H1 (cell line): ENCODE measurements around the gene CCBE1. TPM values are rescaled to one million over a fixed set of nuclear protein-coding genes. Genes with fewer than 3 reads are reported as not detected.

ENCODE experiments used
- CTCF ChIA-PET: fragments of 300-600 bp; sonication (Branson Sonifier 250); formaldehyde crosslinking; loops from one replicate; lab custom pipeline; 2021; ENCODE audit not compliant: partially characterized antibody; lab: Charles Lee
- POLR2A ChIA-PET: fragments of 300-600 bp; sonication (Branson Sonifier 250); formaldehyde crosslinking; loops from one replicate; lab custom pipeline; 2021; ENCODE audit warnings: inconsistent platforms; ENCODE audit not compliant: partially characterized antibody; lab: Charles Lee
- DNase-seq, 2 experiments: peaks; one replicate each; pipeline versions ENCODE4 v3.0.0 to v3.0.0-alpha.2; 2010 to 2022; ENCODE audit warnings: low spot score in 2 of 2, low read depth in 1 of 2, mixed read lengths in 1 of 2
- FAIRE-seq: peaks from 2 replicates; lab custom pipeline; 2011; peaks lifted over from hg19 to GRCh38; lab: Jason Lieb, UNC
- H2AFZ ChIP-seq: 2 replicates; pipeline ENCODE4 v1.8.1; 2012; ENCODE audit warnings: low read length, inconsistent platforms
- H2AK5ac ChIP-seq: 2 replicates; pipeline ENCODE4 v1.6.1; 2013; ENCODE audit warnings: low read depth, low read length
- H2BK120ac ChIP-seq: replicated peaks from 2 replicates; pipeline ENCODE3; 2013; ENCODE audit warnings: low read depth, low read length, inconsistent platforms
- H2BK12ac ChIP-seq: 2 replicates; pipeline ENCODE4 v1.6.1; 2013; ENCODE audit warnings: low read depth, low read length
- H2BK15ac ChIP-seq: 2 replicates; pipeline ENCODE4 v1.6.1; 2013; ENCODE audit warnings: low read length
- H2BK20ac ChIP-seq: 2 replicates; pipeline ENCODE4 v1.6.1; 2013; ENCODE audit warnings: low read length
- H2BK5ac ChIP-seq: 2 replicates; pipeline ENCODE4 v1.6.1; 2013; ENCODE audit warnings: low read depth, low read length
- H3K14ac ChIP-seq: 2 replicates; pipeline ENCODE4 v1.6.1; 2013; ENCODE audit warnings: inconsistent platforms; ENCODE audit not compliant: insufficient read length
- H3K18ac ChIP-seq: 2 replicates; pipeline ENCODE4 v1.6.1; 2013; ENCODE audit warnings: low read length; ENCODE audit errors: extremely low read depth
- H3K23ac ChIP-seq: 2 replicates; pipeline ENCODE4 v1.6.1; 2013; ENCODE audit warnings: inconsistent platforms; ENCODE audit not compliant: insufficient read length
- H3K23me2 ChIP-seq: 2 replicates; pipeline ENCODE4 v1.6.1; 2013; ENCODE audit warnings: low read depth, low read length
- H3K27ac ChIP-seq: 2 replicates; pipeline ENCODE4 v1.6.1; 2011; ENCODE audit warnings: low read depth, low read length, inconsistent platforms
- H3K27me3 ChIP-seq, 4 experiments: replicated peaks in 1 of 4; 1 replicate in 1 of 4; 2 replicates in 3 of 4; pipeline versions ENCODE4 v1.6.1 to v1.8.1; 2011 to 2013; ENCODE audit warnings: low read length in 3 of 4, mild to moderate bottlenecking in 3 of 4, inconsistent platforms in 2 of 4, mixed read lengths in 2 of 4, moderate library complexity in 1 of 4; ENCODE audit not compliant: control insufficient read depth in 3 of 4, insufficient read depth in 3 of 4; ENCODE audit errors: extremely low read depth in 1 of 4
- H3K36me3 ChIP-seq, 4 experiments: 2 replicates each; pipeline versions ENCODE4 v1.6.1 to v1.8.1; 2011 to 2013; ENCODE audit warnings: mild to moderate bottlenecking in 4 of 4, low read length in 3 of 4, moderate library complexity in 2 of 4, control low read depth in 1 of 4, inconsistent platforms in 1 of 4; ENCODE audit not compliant: insufficient read depth in 4 of 4, control insufficient read depth in 2 of 4
- H3K4ac ChIP-seq: replicated peaks from 2 replicates; pipeline ENCODE3; 2013; ENCODE audit warnings: low read length, low read depth, mixed read lengths, inconsistent platforms; ENCODE audit not compliant: insufficient read length
- H3K4me1 ChIP-seq, 4 experiments: replicated peaks in 1 of 4; 1 replicate in 1 of 4; 2 replicates in 3 of 4; pipeline versions ENCODE4 v1.6.1 to v1.8.1; 2011 to 2013; ENCODE audit warnings: low read length in 3 of 4, inconsistent platforms in 2 of 4, mixed read lengths in 1 of 4; ENCODE audit not compliant: insufficient read depth in 4 of 4, control insufficient read depth in 3 of 4
- H3K4me2 ChIP-seq, 2 experiments: 2 replicates each; pipeline versions ENCODE4 v1.6.1 to v1.8.1; 2011 to 2013; ENCODE audit warnings: low read depth in 2 of 2, low read length in 2 of 2, control low read depth in 1 of 2, inconsistent platforms in 1 of 2, mild to moderate bottlenecking in 1 of 2; ENCODE audit not compliant: insufficient read depth in 1 of 2
- H3K4me3 ChIP-seq, 4 experiments: fragments of 200-600, 300-600 bp in 1 of 4; sonication (generic), shearing (Covaris generic), sonication (Bioruptor Twin) in 1 of 4; 2 replicates each; pipeline versions ENCODE4 v1.5.1 to v1.8.1; 2011 to 2016; ENCODE audit warnings: low read length in 4 of 4, low read depth in 3 of 4, control low read depth in 2 of 4, inconsistent platforms in 2 of 4, mild to moderate bottlenecking in 2 of 4, mixed read lengths in 1 of 4, moderate library complexity in 1 of 4; ENCODE audit not compliant: insufficient read depth in 2 of 4; ENCODE audit errors: extremely low read depth in 1 of 4
- H3K56ac ChIP-seq: replicated peaks from 2 replicates; pipeline ENCODE3; 2013; ENCODE audit warnings: low read depth, mild to moderate bottlenecking, mixed read lengths, low read length, inconsistent platforms; ENCODE audit not compliant: insufficient read length
- H3K79me1 ChIP-seq: 2 replicates; pipeline ENCODE4 v1.6.1; 2013; ENCODE audit warnings: low read depth, low read length, control low read depth
- H3K79me2 ChIP-seq, 2 experiments: 2 replicates each; pipeline versions ENCODE4 v1.6.1 to v1.8.1; 2012 to 2013; ENCODE audit warnings: low read length in 2 of 2, mild to moderate bottlenecking in 2 of 2, inconsistent platforms in 1 of 2; ENCODE audit not compliant: insufficient read depth in 2 of 2, control insufficient read depth in 1 of 2
- H3K9ac ChIP-seq, 4 experiments: replicated peaks in 1 of 4; 1 replicate in 1 of 4; 2 replicates in 3 of 4; pipeline versions ENCODE4 v1.6.1 to v1.8.1; 2011 to 2013; ENCODE audit warnings: low read depth in 3 of 4, low read length in 3 of 4, control low read depth in 2 of 4, mild to moderate bottlenecking in 2 of 4, moderate library complexity in 2 of 4, inconsistent platforms in 1 of 4; ENCODE audit errors: extremely low read depth in 1 of 4
- H3K9me3 ChIP-seq, 2 experiments: 2 replicates each; pipeline versions ENCODE4 v1.6.1 to v1.8.1; 2012 to 2013; ENCODE audit warnings: mild to moderate bottlenecking in 2 of 2, moderate library complexity in 2 of 2, control low read depth in 1 of 2, inconsistent platforms in 1 of 2, low read depth in 1 of 2, low read length in 1 of 2, mixed read lengths in 1 of 2; ENCODE audit not compliant: insufficient read depth in 2 of 2
- H4K20me1 ChIP-seq, 2 experiments: replicated peaks in 1 of 2; 2 replicates each; pipeline versions ENCODE3 to v1.8.1; 2011 to 2013; ENCODE audit warnings: inconsistent platforms in 2 of 2, low read length in 2 of 2, mild to moderate bottlenecking in 1 of 2; ENCODE audit not compliant: insufficient read depth in 2 of 2, control insufficient read depth in 1 of 2
- H4K5ac ChIP-seq: 2 replicates; pipeline ENCODE4 v1.6.1; 2013; ENCODE audit warnings: low read length, low read depth, mixed read lengths, inconsistent platforms; ENCODE audit not compliant: insufficient read length
- H4K8ac ChIP-seq: 2 replicates; pipeline ENCODE4 v1.8.0; 2013; ENCODE audit warnings: mild to moderate bottlenecking, moderate library complexity, low read length, inconsistent platforms; ENCODE audit not compliant: insufficient read depth; ENCODE audit errors: extremely low read depth
- H4K91ac ChIP-seq: replicated peaks from 2 replicates; pipeline ENCODE3; 2013; ENCODE audit warnings: low read length, mixed read lengths, inconsistent platforms; ENCODE audit not compliant: insufficient read length
- BCL11A ChIP-seq, 2 experiments: IDR thresholded peaks; one replicate each; pipeline ENCODE4 v1.6.1; 2011; ENCODE audit warnings: low read depth in 2 of 2, low read length in 2 of 2, mild to moderate bottlenecking in 2 of 2
- KDM5A ChIP-seq: fragments of 200-600 bp; IDR thresholded peaks from 2 replicates; pipeline ENCODE4 v1.7.1; 2012; ENCODE audit warnings: mild to moderate bottlenecking, low read length, inconsistent platforms, mixed read lengths
- NANOG ChIP-seq: IDR thresholded peaks from 2 replicates; pipeline ENCODE4 v1.6.1; 2011; ENCODE audit warnings: low read length, low read depth, mild to moderate bottlenecking, inconsistent platforms; ENCODE audit not compliant: insufficient read depth, poor library complexity, severe bottlenecking
- PHF8 ChIP-seq: fragments of 200-600 bp; sonication (generic); conservative IDR thresholded peaks from 2 replicates; pipeline ENCODE4 v1.7.1; 2012; ENCODE audit warnings: low read depth, mild to moderate bottlenecking, inconsistent platforms, low read length, moderate library complexity
- POLR2AphosphoS5 ChIP-seq: IDR thresholded peaks from 2 replicates; pipeline ENCODE4 v1.6.1; 2011; ENCODE audit warnings: low read depth, low read length
- RBBP5 ChIP-seq: IDR thresholded peaks from 2 replicates; pipeline ENCODE4 v1.7.1; 2012; ENCODE audit warnings: low read depth, mild to moderate bottlenecking, inconsistent platforms, low read length, moderate library complexity, borderline replicate concordance
- SUZ12 ChIP-seq: fragments of 200-600 bp; sonication (generic); IDR thresholded peaks from 2 replicates; pipeline ENCODE4 v1.6.1; 2012; ENCODE audit warnings: mild to moderate bottlenecking, inconsistent platforms, low read length, moderate library complexity, mixed read lengths
- WGBS, 2 experiments: shearing (Covaris generic) in 1 of 2; methylation state at CpG; one replicate each; pipeline versions ENCODE4 v1.1.6 to v1.1.7; 2013 to 2015; ENCODE audit warnings: low lambda C conversion rate in 2 of 2, mixed read lengths in 2 of 2, inconsistent platforms in 1 of 2, low coverage in 1 of 2, missing lambda C conversion rate in 1 of 2; ENCODE audit not compliant: insufficient replicate concordance in 2 of 2, insufficient coverage in 1 of 2, insufficient read length in 1 of 2; ENCODE audit errors: extremely low coverage in 1 of 2, missing lambda C conversion rate in 1 of 2; 5-methylcytosine and 5-hydroxymethylcytosine counted together
- polyA plus RNA-seq, 7 experiments: library from polyadenylated mRNA; depleted of rRNA in 3 of 7; stranded (reverse) in 5 of 7; unstranded in 2 of 7; fragments of >200 nt in 5 of 7; fragments of 200-250 nt in 2 of 7; gene quantifications; 1 replicate in 5 of 7; 2 replicates in 1 of 7; 4 replicates in 1 of 7; pipeline versions ENCODE4 v1.2.1 to v1.2.3, GENCODE V29; 2011 to 2013; ENCODE audit warnings: missing spikeins in 2 of 7, mixed read lengths in 2 of 7
- total RNA-seq: library from RNA; stranded (reverse); fragmentation: NEBNext Ultra II Directional; extraction: Animal tissue kit (Norgen Biotek cat#: 25700); gene quantifications from 2 replicates; pipeline ENCODE4 v1.2.1, GENCODE V29; 2021
- TF ChIP-seq, protein P1 (sequence below): IDR thresholded peaks from 2 replicates; pipeline ENCODE4 v1.6.1; 2012; ENCODE audit warnings: low read length, inconsistent platforms
- TF ChIP-seq, protein P2 (sequence below), 3 experiments: IDR thresholded peaks; 1 replicate in 2 of 3; 2 replicates in 1 of 3; pipeline versions ENCODE4 v1.5.1 to v1.6.1; 2011; ENCODE audit warnings: low read length in 3 of 3, mild to moderate bottlenecking in 3 of 3, inconsistent platforms in 2 of 3, low read depth in 1 of 3, moderate library complexity in 1 of 3; ENCODE audit not compliant: insufficient read depth in 1 of 3; ENCODE audit errors: control extremely low read depth in 1 of 3

Gene CCBE1
- total and polyA plus RNA-seq, 2 of the 8 experiments (the other 6 are each of a cell fraction or from before 2014, with no cell fraction given), result 2.1 to 2.6 TPM

GRCh38 chr18:59515147-59515546 lies 182.1 kb downstream of the CCBE1 start:
- no peak overlapping the region for H3K14ac ChIP-seq
- H2BK12ac ChIP-seq, result no peak overlapping the region
- no peak overlapping the region for H2BK20ac ChIP-seq
- FAIRE-seq (no peak), DNase-seq (no peak)
- H4K5ac ChIP-seq, result no peak overlapping the region
- H2BK5ac ChIP-seq, result no peak overlapping the region
- H3K56ac ChIP-seq, result no peak overlapping the region
- H4K91ac ChIP-seq, result no peak overlapping the region
- no peaks in the 10 kb centered on the region for H3K36me3 ChIP-seq
- H2BK120ac ChIP-seq, result no peak overlapping the region
- no peak overlapping the region for H3K23ac ChIP-seq
- no peaks in the 10 kb centered on the region for H3K79me1 ChIP-seq
- no peak overlapping the region for H3K27ac ChIP-seq
- H3K9me3 ChIP-seq, result no peaks in the 10 kb centered on the region
- no peak overlapping the region for H4K8ac ChIP-seq
- H3K9ac ChIP-seq, result no peak overlapping the region
- no peak overlapping the region for H2BK15ac ChIP-seq
- no peak overlapping the region for H3K4ac ChIP-seq
- no peaks in the 10 kb centered on the region for H3K23me2 ChIP-seq
- 92% methylated on average over 5 of the region's 5 CpGs; no CpG with 5 or more reads in 1 of the 2 experiments for WGBS, 2 experiments
- no peak overlapping the region for H3K18ac ChIP-seq
- peaks cover 0 to 2% of the 10 kb centered on the region in 2 experiments for H4K20me1 ChIP-seq
- no peak overlapping the region for H3K4me2 ChIP-seq
- no peak overlapping the region for H3K4me3 ChIP-seq
- H2AK5ac ChIP-seq, result no peak overlapping the region
- ChIA-PET CTCF (interaction anchor here (1.1 to 1.5 kb wide), 2 partner anchors 55 to 117 kb away, joined by 3 to 4 read pairs; no protein-coding TSS in a partner anchor), POLR2A (no interaction called here)
- no peak overlapping the region for H2AFZ ChIP-seq
- H3K79me2 ChIP-seq, result no peaks in the 10 kb centered on the region
- no peaks in the 10 kb centered on the region for H3K27me3 ChIP-seq
- H3K4me1 ChIP-seq, result no peaks in the 10 kb centered on the region; a peak in 1 of 7 replicates
- TF ChIP-seq, protein P1, sequence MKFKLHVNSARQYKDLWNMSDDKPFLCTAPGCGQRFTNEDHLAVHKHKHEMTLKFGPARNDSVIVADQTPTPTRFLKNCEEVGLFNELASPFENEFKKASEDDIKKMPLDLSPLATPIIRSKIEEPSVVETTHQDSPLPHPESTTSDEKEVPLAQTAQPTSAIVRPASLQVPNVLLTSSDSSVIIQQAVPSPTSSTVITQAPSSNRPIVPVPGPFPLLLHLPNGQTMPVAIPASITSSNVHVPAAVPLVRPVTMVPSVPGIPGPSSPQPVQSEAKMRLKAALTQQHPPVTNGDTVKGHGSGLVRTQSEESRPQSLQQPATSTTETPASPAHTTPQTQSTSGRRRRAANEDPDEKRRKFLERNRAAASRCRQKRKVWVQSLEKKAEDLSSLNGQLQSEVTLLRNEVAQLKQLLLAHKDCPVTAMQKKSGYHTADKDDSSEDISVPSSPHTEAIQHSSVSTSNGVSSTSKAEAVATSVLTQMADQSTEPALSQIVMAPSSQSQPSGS, result no peak
- TF ChIP-seq, protein P2, sequence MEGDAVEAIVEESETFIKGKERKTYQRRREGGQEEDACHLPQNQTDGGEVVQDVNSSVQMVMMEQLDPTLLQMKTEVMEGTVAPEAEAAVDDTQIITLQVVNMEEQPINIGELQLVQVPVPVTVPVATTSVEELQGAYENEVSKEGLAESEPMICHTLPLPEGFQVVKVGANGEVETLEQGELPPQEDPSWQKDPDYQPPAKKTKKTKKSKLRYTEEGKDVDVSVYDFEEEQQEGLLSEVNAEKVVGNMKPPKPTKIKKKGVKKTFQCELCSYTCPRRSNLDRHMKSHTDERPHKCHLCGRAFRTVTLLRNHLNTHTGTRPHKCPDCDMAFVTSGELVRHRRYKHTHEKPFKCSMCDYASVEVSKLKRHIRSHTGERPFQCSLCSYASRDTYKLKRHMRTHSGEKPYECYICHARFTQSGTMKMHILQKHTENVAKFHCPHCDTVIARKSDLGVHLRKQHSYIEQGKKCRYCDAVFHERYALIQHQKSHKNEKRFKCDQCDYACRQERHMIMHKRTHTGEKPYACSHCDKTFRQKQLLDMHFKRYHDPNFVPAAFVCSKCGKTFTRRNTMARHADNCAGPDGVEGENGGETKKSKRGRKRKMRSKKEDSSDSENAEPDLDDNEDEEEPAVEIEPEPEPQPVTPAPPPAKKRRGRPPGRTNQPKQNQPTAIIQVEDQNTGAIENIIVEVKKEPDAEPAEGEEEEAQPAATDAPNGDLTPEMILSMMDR (IDR thresholded peaks at IDR 0.05; ENCODE audit: control extremely low read depth in 1 of 3, insufficient read depth in 1 of 3, low read depth in 1 of 3, low read length in 3 of 3), result no peak
- TF ChIP-seq RBBP5, result no peak
- no peak for TF ChIP-seq POLR2AphosphoS5
- no peak for TF ChIP-seq BCL11A (IDR thresholded peaks at IDR 0.05; ENCODE audit: low read depth in 2 of 2, low read length in 2 of 2)
- TF ChIP-seq KDM5A, result no peak
- TF ChIP-seq SUZ12, result no peak
- TF ChIP-seq PHF8, result no peak
- no peak for TF ChIP-seq NANOG
